D721Med (cell line): Measurements from ENCODE around the gene LAMA4.

ENCODE experiments used
- DNase-seq: peaks from one replicate; pipeline ENCODE4 v3.0.0; 2011; ENCODE audit warnings: low spot score; ENCODE audit not compliant: insufficient read length
- FAIRE-seq: peaks from 2 replicates; lab custom pipeline; 2011; peaks lifted over from hg19 to GRCh38; lab: Jason Lieb, UNC
- TF ChIP-seq, protein P1 (sequence below): IDR thresholded peaks from 2 replicates; pipeline ENCODE4 v1.5.1; 2012; ENCODE audit warnings: mild to moderate bottlenecking, control low read depth; ENCODE audit not compliant: insufficient read depth; ENCODE audit errors: missing control alignments

The LAMA4 gene

DNA sequence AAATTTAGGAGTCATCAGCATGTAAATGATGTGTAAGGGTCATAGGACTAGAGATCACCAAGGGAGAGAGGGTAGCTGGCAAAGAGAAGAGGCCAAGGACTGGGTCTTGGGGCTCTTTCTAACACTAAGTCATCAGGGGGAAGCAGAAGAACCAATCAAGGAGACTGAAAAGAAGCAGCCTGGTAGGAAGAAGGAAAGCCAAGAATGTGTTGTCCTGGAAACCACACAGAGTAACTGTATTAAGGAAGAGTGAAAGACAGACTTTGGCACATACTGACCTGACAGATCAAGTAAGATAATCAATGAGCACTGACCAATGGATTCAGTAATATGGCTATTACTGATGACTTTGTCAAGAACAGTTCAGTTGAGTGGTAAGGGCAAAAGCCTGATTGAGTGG, 42.3 kb upstream of the LAMA4 start:
- no peak for FAIRE-seq
- no peak for DNase-seq
- TF ChIP-seq, protein P1, sequence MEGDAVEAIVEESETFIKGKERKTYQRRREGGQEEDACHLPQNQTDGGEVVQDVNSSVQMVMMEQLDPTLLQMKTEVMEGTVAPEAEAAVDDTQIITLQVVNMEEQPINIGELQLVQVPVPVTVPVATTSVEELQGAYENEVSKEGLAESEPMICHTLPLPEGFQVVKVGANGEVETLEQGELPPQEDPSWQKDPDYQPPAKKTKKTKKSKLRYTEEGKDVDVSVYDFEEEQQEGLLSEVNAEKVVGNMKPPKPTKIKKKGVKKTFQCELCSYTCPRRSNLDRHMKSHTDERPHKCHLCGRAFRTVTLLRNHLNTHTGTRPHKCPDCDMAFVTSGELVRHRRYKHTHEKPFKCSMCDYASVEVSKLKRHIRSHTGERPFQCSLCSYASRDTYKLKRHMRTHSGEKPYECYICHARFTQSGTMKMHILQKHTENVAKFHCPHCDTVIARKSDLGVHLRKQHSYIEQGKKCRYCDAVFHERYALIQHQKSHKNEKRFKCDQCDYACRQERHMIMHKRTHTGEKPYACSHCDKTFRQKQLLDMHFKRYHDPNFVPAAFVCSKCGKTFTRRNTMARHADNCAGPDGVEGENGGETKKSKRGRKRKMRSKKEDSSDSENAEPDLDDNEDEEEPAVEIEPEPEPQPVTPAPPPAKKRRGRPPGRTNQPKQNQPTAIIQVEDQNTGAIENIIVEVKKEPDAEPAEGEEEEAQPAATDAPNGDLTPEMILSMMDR, result no peak

DNA sequence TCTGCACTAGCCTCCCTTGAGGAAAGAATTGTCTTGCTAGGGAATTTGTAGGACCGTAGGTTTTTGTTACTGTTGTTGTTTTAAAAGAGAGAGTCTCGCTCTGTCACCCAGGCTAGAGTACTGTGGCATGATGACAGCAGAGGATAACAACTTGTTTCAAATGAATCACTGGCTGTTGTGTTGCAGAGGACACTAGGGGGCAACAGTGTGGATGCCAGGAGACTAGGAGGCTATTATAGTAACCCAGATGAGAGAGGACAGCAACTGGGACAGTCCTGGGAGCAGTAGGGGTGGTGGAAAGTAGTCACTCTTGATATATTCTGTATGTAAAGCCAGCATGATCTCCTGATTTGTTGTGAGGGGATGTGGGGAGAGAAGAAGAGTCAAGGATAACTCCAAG, 41.8 kb upstream of the LAMA4 start:
- FAIRE-seq (no peak), DNase-seq (no peak)
- TF ChIP-seq, protein P1, result peak; percentile 30

DNA sequence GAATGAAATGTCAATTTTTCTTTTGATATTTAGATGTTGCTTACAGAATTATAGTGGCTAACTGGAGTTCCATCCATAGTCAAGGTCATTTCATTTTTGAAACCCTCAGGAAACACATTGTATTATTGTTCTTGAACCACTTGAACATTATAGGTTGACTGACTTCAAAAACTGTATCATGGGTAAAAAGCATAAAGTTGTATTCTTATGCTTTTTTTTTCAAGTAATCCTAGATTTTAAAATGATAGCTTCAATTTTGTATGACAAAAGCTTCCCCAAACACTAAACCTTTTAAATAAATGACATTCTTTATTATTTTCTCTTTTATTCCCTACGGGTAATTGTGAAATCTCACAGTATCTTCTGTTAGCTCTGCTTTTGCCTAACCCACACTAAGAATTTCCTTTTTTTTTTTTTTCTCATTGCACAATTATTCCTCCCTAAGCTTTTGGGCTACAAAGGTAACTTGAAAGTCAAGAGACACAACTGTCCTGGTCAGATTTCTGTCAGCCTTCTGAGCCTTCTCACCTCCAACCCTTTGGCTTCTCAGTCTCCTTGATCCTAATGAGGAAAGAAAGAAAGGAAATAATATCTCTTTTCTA, 36.9 kb upstream of the LAMA4 start:
- FAIRE-seq, result no peak
- TF ChIP-seq, protein P1, result no peak
- no peak for DNase-seq

DNA sequence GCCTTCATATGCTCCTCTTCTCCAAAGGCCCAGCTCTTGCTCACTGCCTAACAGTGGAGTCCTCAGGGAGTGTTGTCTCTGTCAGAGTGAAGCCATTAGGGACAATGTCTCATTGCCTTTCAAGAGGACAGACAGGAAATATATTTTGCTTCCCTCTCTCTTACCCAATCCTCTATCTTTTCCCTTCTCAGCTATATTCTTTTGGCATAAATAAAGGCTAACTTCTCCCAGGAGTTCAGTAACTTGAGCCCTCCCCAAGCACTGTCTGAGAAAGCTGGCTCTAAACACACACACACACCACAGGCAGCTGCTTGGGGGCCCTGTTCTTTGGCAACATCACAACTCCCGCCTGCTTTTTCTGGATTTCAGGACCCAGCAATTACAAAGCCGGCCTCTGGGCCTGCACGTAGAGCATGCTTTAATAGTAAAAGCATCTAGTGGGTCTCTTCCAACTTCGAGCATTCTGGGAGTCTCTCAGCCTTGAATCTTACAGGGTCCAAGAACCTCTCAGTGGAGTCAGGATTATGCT, 34.7 kb upstream of the LAMA4 start:
- TF ChIP-seq, protein P1, result no peak
- FAIRE-seq (no peak), DNase-seq (no peak)

DNA sequence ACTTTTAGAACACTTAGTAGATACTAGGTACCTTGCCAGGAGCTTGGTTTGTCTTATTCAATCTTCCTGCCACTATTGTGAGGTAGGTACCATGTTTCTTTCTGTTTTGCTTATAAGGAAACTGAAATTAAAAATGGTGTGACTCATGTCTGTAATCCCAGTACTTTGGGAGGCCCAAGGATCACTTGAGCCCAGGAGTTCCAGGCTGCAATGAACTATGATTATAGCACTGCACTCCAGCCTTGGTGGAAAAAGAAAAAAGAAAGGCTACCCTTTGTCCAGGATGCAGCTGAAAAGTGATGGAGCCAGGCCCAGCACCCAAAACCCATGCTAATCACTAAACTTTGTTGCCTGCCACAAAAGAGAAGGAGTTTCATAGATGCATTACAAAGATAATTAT, 34.1 kb upstream of the LAMA4 start:
- TF ChIP-seq, protein P1, result no peak
- DNase-seq (no peak), FAIRE-seq (no peak)

DNA sequence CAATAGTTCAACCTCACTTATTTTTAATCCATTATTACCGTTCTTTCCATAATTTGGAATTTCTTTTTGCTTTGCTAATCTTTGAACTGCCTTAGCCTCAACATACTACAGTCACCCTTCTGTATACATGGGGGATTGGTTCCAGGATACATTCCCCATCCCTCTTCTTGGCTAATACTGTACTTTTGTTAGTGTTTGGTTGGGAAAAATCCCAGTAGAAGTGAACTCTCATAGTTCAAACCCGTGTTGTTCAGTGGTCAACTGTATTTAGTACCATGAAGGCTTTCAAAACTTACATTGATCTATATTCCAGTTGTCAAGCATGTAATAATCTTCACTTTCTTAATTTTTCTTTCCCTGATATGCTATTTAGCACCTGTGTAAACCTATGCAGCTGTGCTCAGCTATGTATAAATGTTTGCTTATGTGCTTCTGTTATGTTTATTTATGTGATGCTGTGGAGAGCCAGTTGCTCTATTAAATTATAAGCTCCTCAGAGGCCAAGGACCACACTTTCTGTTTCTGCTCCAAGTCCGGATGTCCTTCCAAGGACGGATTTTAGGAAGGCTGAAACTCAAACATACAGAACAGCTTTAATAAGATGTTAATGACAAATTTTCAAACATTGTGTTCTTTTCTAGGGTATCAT, 33.3 kb upstream of the LAMA4 start:
- TF ChIP-seq, protein P1, result no peak
- DNase-seq (no peak), FAIRE-seq (no peak)

DNA sequence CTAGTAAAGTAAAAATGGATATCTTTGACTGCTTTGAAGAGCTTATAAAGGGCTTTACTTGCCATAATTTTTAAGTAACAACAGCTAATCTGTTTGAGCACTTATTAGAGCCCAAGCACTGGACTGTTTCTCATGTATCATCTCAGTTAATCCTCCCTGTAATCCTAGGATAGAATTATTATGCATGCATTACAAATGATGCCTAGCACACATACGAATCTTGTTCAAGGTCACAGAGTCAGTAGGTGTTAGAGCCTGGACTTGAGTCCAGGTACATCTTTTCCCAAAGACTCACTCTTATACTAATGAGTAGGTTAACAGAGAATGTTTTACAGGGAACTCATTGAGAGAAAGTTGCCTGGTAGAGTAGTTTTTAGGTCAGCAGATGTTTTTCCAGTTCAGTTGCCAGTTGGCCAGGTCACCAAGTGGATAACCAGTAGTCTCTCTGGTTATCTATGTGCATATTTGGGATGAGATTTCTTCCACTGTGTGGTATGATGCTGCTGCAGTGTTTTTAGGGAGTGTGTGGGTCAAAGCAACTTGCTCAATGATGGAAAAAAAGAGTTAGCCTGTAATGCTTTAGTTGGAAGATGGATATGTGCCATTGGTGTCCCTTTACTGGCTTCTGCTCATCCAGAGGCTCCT, 32.3 kb upstream of the LAMA4 start:
- DNase-seq (no peak), FAIRE-seq (peak; percentile 91)
- TF ChIP-seq, protein P1, result no peak
